ENCODE data around the gene ASPSCR1. TPM values are rescaled to one million over a fixed set of nuclear protein-coding genes. Genes with fewer than 3 reads are reported as not detected.

Gene ASPSCR1
- total RNA-seq, 4 donors from 2014 or later, result 17.9 to 25.6 (median 21.6) TPM

- Histone ChIP-seq H3K27ac (no peak overlapping the region), H3K36me3 (peaks cover 15% of the 10 kb centered on the region), H3K4me1 (peaks cover 31% of the 10 kb centered on the region), H3K4me3 (no peak overlapping the region), H3K9me3 (no peaks in the 10 kb centered on the region), H3K27me3 (no peaks in the 10 kb centered on the region)
- TF ChIP-seq EP300 (IDR thresholded peaks at IDR 0.05), result no peak
- no peak for TF ChIP-seq POLR2A (IDR thresholded peaks at IDR 0.05)
- no peak for TF ChIP-seq POLR2AphosphoS5 (IDR thresholded peaks at IDR 0.05)
- TF ChIP-seq CTCF (IDR thresholded peaks at IDR 0.05), result no peak
- no peak for DNase-seq (ENCODE audit: low spot score in 2 of 2)
- 67% methylated on average over 7 of the region's 28 CpGs for WGBS
These were observed 38.8 kb downstream of the ASPSCR1 start for GRCh38 chr17:82016061-82016874.

- TF ChIP-seq POLR2A (IDR thresholded peaks at IDR 0.05) (no peak), EP300 (IDR thresholded peaks at IDR 0.05) (no peak), CTCF (IDR thresholded peaks at IDR 0.05) (no peak), POLR2AphosphoS5 (IDR thresholded peaks at IDR 0.05) (no peak)
- no CpG with 5 or more reads among the region's 24 CpGs for WGBS
- no peaks in the 10 kb centered on the region for H3K9me3 ChIP-seq
- no peak for DNase-seq (ENCODE audit: low spot score in 2 of 2)
- H3K4me3 ChIP-seq, result no peak overlapping the region
- H3K4me1 ChIP-seq, result peaks cover 38% of the 10 kb centered on the region
- H3K27ac ChIP-seq, result no peak overlapping the region
- peaks cover 8% of the 10 kb centered on the region for H3K36me3 ChIP-seq
- no peaks in the 10 kb centered on the region for H3K27me3 ChIP-seq
These were observed 39.5 kb downstream of the ASPSCR1 start for GRCh38 chr17:82016875-82017459.

GRCh38 chr17:82017612-82018151, 40.3 kb downstream of the ASPSCR1 start:
- TF ChIP-seq POLR2AphosphoS5 (IDR thresholded peaks at IDR 0.05) (no peak), EP300 (IDR thresholded peaks at IDR 0.05) (no peak), CTCF (IDR thresholded peaks at IDR 0.05) (no peak), POLR2A (IDR thresholded peaks at IDR 0.05) (no peak)
- H3K9me3 ChIP-seq, result no peaks in the 10 kb centered on the region
- DNase-seq (ENCODE audit: low spot score in 2 of 2), result no peak
- H3K36me3 ChIP-seq, result peaks cover 3% of the 10 kb centered on the region
- no peak overlapping the region for H3K4me3 ChIP-seq
- peaks cover 41% of the 10 kb centered on the region for H3K4me1 ChIP-seq
- no peaks in the 10 kb centered on the region for H3K27me3 ChIP-seq
- 63% methylated on average over 8 of the region's 13 CpGs for WGBS
- no peak overlapping the region for H3K27ac ChIP-seq

GRCh38 chr17:82018152-82018988, 40.9 kb downstream of the ASPSCR1 start:
- no peak overlapping the region for H3K27ac ChIP-seq

More at GRCh38 chr17:82018152-82018988, 40.9 kb downstream of the ASPSCR1 start:
- H3K4me3 ChIP-seq, result no peak overlapping the region
- no peaks in the 10 kb centered on the region for H3K9me3 ChIP-seq
- TF ChIP-seq POLR2A (IDR thresholded peaks at IDR 0.05), result no peak
- TF ChIP-seq POLR2AphosphoS5 (IDR thresholded peaks at IDR 0.05), result no peak
- TF ChIP-seq EP300 (IDR thresholded peaks at IDR 0.05), result no peak
- no peak for TF ChIP-seq CTCF (IDR thresholded peaks at IDR 0.05)
- H3K27me3 ChIP-seq, result no peaks in the 10 kb centered on the region
- 73% methylated on average over 14 of the region's 19 CpGs for WGBS
- DNase-seq (ENCODE audit: low spot score in 2 of 2), result no peak
- H3K36me3 ChIP-seq, result peaks cover 3% of the 10 kb centered on the region
- peaks cover 36% of the 10 kb centered on the region for H3K4me1 ChIP-seq
